HepG2 (cell line): ENCODE data around the gene GBGT1. TPM values are rescaled to one million over a fixed set of nuclear protein-coding genes. Genes with fewer than 3 reads are reported as not detected.

Experiments used
- ATAC-seq: fragments of 200-7000 bp; cut with Tn5 transposase; 3 replicates; pipeline ENCODE4 v1.9.1; 2020; ENCODE audit warnings: mild to moderate bottlenecking, moderate library complexity
- BruUV-seq: library from RNA; stranded (reverse); fragments of 400-500 nt; replicated peaks from 2 replicates; lab custom pipeline; 2021; lab: Mats Ljungman, UMichigan
- CTCF ChIA-PET: fragments of 300-600 bp; formaldehyde crosslinking; extraction: SDS; loops from one replicate; lab custom pipeline; 2021; ENCODE audit warnings: low total read pairs, inconsistent platforms, low intra/inter-chr PET ratio; lab: Yijun Ruan, JAX
- POLR2A ChIA-PET: fragments of 350-600 bp; sonication (Branson Sonifier 250); formaldehyde crosslinking; loops from one replicate; lab custom pipeline; 2020; ENCODE audit warnings: antibody characterized with exemption, inconsistent platforms; lab: Yijun Ruan, JAX
- DNase-seq: peaks from one replicate; pipeline ENCODE4 v3.0.0-alpha.2; 2015; ENCODE audit warnings: low spot score
- FAIRE-seq: peaks from 3 replicates; lab custom pipeline; 2011; peaks lifted over from hg19 to GRCh38; lab: Jason Lieb, UNC
- H2AFZ ChIP-seq: one replicate; pipeline ENCODE4 v1.6.1; 2011; ENCODE audit warnings: low read length, inconsistent platforms
- H3K27ac ChIP-seq: fragments of 300-600 bp; 3 replicates; pipeline ENCODE4 v1.8.0; 2011; ENCODE audit warnings: mixed run types, mild to moderate bottlenecking, mixed read lengths, low read length, inconsistent platforms; ENCODE audit not compliant: insufficient read depth; ENCODE audit errors: extremely low read length
- H3K27me3 ChIP-seq, 2 experiments: fragments of 200-600 bp in 1 of 2; 2 replicates in 1 of 2; 3 replicates in 1 of 2; pipeline versions ENCODE4 v1.6.0 to v1.8.0; 2011; ENCODE audit warnings: low read length in 2 of 2, mild to moderate bottlenecking in 2 of 2, moderate library complexity in 2 of 2, inconsistent platforms in 1 of 2; ENCODE audit not compliant: insufficient read depth in 2 of 2, control insufficient read depth in 1 of 2
- H3K36me3 ChIP-seq, 2 experiments: fragments of 200-600 bp in 1 of 2; replicated peaks in 1 of 2; 2 replicates in 1 of 2; 3 replicates in 1 of 2; pipeline versions ENCODE4 v1.5.1 to v1.8.0; 2011; ENCODE audit warnings: low read length in 2 of 2, inconsistent platforms in 1 of 2; ENCODE audit not compliant: insufficient read depth in 2 of 2, control insufficient read depth in 1 of 2
- H3K4me1 ChIP-seq: 2 replicates; pipeline ENCODE4 v1.5.1; 2012; ENCODE audit warnings: low read length, inconsistent platforms; ENCODE audit not compliant: insufficient read depth
- H3K4me2 ChIP-seq: 2 replicates; pipeline ENCODE4 v1.6.0; 2011; ENCODE audit warnings: low read depth, low read length, inconsistent platforms
- H3K4me3 ChIP-seq, 3 experiments: fragments of 200-600 bp in 1 of 3; sonication (generic), shearing (Covaris generic) in 1 of 3; replicated peaks in 1 of 3; 2 replicates each; pipeline ENCODE4 v1.5.1; 2011 to 2016; ENCODE audit warnings: low read length in 3 of 3, inconsistent platforms in 2 of 3, low read depth in 2 of 3, mild to moderate bottlenecking in 2 of 3, control low read depth in 1 of 3, mixed read lengths in 1 of 3; ENCODE audit not compliant: insufficient read depth in 1 of 3
- H3K79me2 ChIP-seq: one replicate; pipeline ENCODE4 v1.6.1; 2011; ENCODE audit warnings: low read length, inconsistent platforms; ENCODE audit not compliant: insufficient read depth
- H3K9ac ChIP-seq: 2 replicates; pipeline ENCODE4 v1.6.0; 2011; ENCODE audit warnings: mild to moderate bottlenecking, low read depth, low read length, inconsistent platforms; ENCODE audit not compliant: insufficient read depth
- H3K9me3 ChIP-seq: 2 replicates; pipeline ENCODE4 v1.5.1; 2012; ENCODE audit warnings: mild to moderate bottlenecking, low read length
- H4K20me1 ChIP-seq: 2 replicates; pipeline ENCODE4 v1.6.0; 2011; ENCODE audit warnings: inconsistent platforms, mild to moderate bottlenecking, low read length, moderate library complexity; ENCODE audit not compliant: insufficient read depth
- NR2F2 ChIP-seq: IDR thresholded peaks from 2 replicates; pipeline ENCODE4 v1.6.1; 2012; ENCODE audit warnings: low read depth, inconsistent platforms, borderline replicate concordance
- PAXIP1 ChIP-seq: sonication (generic); formaldehyde crosslinking; conservative IDR thresholded peaks from 2 replicates; pipeline ENCODE4 v1.4.0; 2020; ENCODE audit warnings: mild to moderate bottlenecking, missing genetic modification reagents, moderate library complexity
- PRMT3 ChIP-seq: sonication (generic); formaldehyde crosslinking; IDR thresholded peaks from 2 replicates; pipeline ENCODE4 v1.8.1; 2022; ENCODE audit warnings: low read depth, mild to moderate bottlenecking, moderate library complexity, missing genetic modification reagents, borderline replicate concordance
- XBP1 ChIP-seq: sonication (generic); formaldehyde crosslinking; IDR thresholded peaks from 2 replicates; pipeline ENCODE4 v1.5.0; 2020; ENCODE audit warnings: missing genetic modification reagents
- ZNF281 ChIP-seq: sonication (generic); formaldehyde crosslinking; IDR thresholded peaks from 2 replicates; pipeline ENCODE4 v1.4.0; 2020; ENCODE audit warnings: missing genetic modification reagents, borderline replicate concordance
- ZNF317 ChIP-seq: sonication (generic); formaldehyde crosslinking; IDR thresholded peaks from 2 replicates; pipeline ENCODE4 v1.5.0; 2020; ENCODE audit warnings: mild to moderate bottlenecking, missing genetic modification reagents
- ZSCAN25 ChIP-seq: sonication (generic); formaldehyde crosslinking; IDR thresholded peaks from 2 replicates; pipeline ENCODE4 v1.8.0; 2022; ENCODE audit warnings: mild to moderate bottlenecking, missing genetic modification reagents
- WGBS: methylation state at CpG from one replicate; pipeline ENCODE4 v1.1.6; 2017; ENCODE audit warnings: low lambda C conversion rate; 5-methylcytosine and 5-hydroxymethylcytosine counted together
- in situ Hi-C: cut with HindIII; loops from 2 replicates; pipeline ENCODE4 v1.10.0; 2017; ENCODE audit warnings: low pct_unique_long_range_greater_than_20kb; ENCODE audit not compliant: extremely low pct_ligation_motif_present
- intact Hi-C: fragments of 100-400 bp; cut with micrococcal nuclease; formaldehyde crosslinking; loops from one replicate; pipeline ENCODE4 v1.10.0; 2022; ENCODE audit not compliant: unreplicated experiment
- polyA plus RNA-seq, 8 experiments: library from polyadenylated mRNA; depleted of rRNA in 3 of 8; stranded (reverse) in 7 of 8; unstranded in 1 of 8; fragments of >200 nt; fragmentation: Illumina TruSeq in 4 of 8; extraction: Trizol in 4 of 8; gene quantifications; 2 replicates each; pipeline versions ENCODE4 v1.2.1 to v1.2.3, GENCODE V29; 2011 to 2016; ENCODE audit warnings: low read depth in 4 of 8, missing spikeins in 1 of 8, mixed read lengths in 1 of 8; ENCODE audit not compliant: insufficient read depth in 1 of 8
- total RNA-seq, 5 experiments: library from RNA; depleted of rRNA; stranded (reverse); fragments of >200 nt; fragmentation: Illumina TruSeq; extraction: Trizol; gene quantifications; 2 replicates each; pipeline ENCODE4 v1.2.3, GENCODE V29; 2016; ENCODE audit warnings: low read depth in 1 of 5

The GBGT1 gene
- total and polyA plus RNA-seq, 2 of the 13 experiments (the other 11 are each of a cell fraction or from before 2014, with no cell fraction given), result not detected

GRCh38 chr9:133107245-133107722 is 56.4 kb downstream of the GBGT1 start:
- no TSS peak for BruUV-seq
- POLR2A ChIA-PET, result interaction anchor here (1.6 kb wide), 1 partner anchor 37 kb away, joined by 3 read pairs; no protein-coding TSS in a partner anchor

More at GRCh38 chr9:133107245-133107722, 56.4 kb downstream of the GBGT1 start:
- Histone ChIP-seq H3K27me3 (no peaks in the 10 kb centered on the region), H3K9me3 (no peaks in the 10 kb centered on the region), H3K4me2 (no peak overlapping the region), H3K36me3 (peaks cover 23 to 49% of the 10 kb centered on the region in 2 experiments; a peak in 4 of 5 replicates), H2AFZ (no peak overlapping the region), H3K4me1 (no peaks in the 10 kb centered on the region), H3K9ac (no peak overlapping the region), H4K20me1 (peaks cover 6% of the 10 kb centered on the region; the same call in 1 of the 2 replicates), H3K27ac (no peak overlapping the region), H3K4me3 (no peak overlapping the region), H3K79me2 (no peaks in the 10 kb centered on the region)
- ATAC-seq (no peak), DNase-seq (no peak), FAIRE-seq (no peak)
- intact Hi-C loops, result no loop called here
- TF ChIP-seq ZSCAN25, result no peak
- TF ChIP-seq NR2F2, result no peak
- TF ChIP-seq PRMT3 (CRISPR knock-in tag), result no peak
- TF ChIP-seq ZNF317, result no peak
- TF ChIP-seq ZNF281 (CRISPR knock-in tag), result no peak
- TF ChIP-seq PAXIP1 (CRISPR knock-in tag), result no peak
- no peak for TF ChIP-seq XBP1 (CRISPR knock-in tag)
- CTCF ChIA-PET, result no interaction called here
- WGBS, result 95% methylated on average over 11 of the region's 13 CpGs
- in situ Hi-C loops, result loop anchor here (5.0 kb wide), 1 partner anchor 40 kb away; no protein-coding TSS in a partner anchor
